GM19239 (cell line): ENCODE data around the gene PRTFDC1.

Experiments
- DNase-seq: peaks from one replicate; pipeline ENCODE4 v3.0.0; 2011; ENCODE audit warnings: low spot score; ENCODE audit not compliant: insufficient read length
- FAIRE-seq: peaks from 2 replicates; lab custom pipeline; 2011; peaks lifted over from hg19 to GRCh38; lab: Jason Lieb, UNC

Gene PRTFDC1

GRCh38 chr10:24884793-24885192 lies 67.6 kb downstream of the PRTFDC1 start:
- FAIRE-seq (no peak), DNase-seq (no peak)

DNA sequence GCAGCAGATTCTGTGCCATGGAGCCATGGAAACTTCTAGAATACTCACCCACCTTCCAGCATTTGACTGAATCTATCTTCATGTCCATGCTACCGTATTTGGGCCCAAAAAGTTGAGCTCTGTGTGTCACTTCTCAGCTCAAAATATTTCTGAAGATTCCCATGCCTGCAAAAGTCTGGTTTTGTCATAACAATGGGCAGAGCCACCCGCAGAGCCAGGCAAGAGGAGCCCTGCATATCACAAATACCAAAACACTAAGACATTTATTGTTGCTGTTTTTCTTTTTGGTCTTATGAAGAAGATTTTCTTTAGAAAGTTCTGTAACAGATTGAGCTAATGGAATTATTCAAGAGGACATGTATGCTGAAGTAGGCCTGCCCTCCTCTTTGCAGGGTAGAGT lies 68.1 kb downstream of the PRTFDC1 start:
- DNase-seq = no peak
- no peak for FAIRE-seq

DNA sequence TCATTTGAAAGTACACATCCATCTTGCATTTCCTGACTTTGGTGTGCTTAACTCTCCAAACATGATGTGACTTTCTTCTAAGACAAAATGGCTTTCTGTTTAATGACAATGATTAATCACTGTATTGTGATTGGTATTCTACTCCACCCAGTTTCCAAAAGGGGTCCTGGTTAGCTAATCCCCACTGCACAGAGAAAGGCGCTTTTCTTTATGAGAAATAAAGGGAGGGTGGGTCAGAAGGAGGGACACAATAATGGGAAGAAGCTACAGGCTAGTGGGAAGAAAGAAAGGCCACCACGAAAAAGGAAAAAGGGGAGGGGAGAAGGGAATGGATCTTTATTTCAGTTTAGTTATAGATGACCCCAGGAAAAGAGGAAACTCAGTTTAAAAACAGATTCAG lies 69.2 kb downstream of the PRTFDC1 start:
- DNase-seq (no peak), FAIRE-seq (no peak)

GRCh38 chr10:24882047-24882698 lies 70.2 kb downstream of the PRTFDC1 start:
- FAIRE-seq (no peak), DNase-seq (no peak)

GRCh38 chr10:24879861-24880260 lies 72.5 kb downstream of the PRTFDC1 start:
- FAIRE-seq = no peak
- no peak for DNase-seq

DNA sequence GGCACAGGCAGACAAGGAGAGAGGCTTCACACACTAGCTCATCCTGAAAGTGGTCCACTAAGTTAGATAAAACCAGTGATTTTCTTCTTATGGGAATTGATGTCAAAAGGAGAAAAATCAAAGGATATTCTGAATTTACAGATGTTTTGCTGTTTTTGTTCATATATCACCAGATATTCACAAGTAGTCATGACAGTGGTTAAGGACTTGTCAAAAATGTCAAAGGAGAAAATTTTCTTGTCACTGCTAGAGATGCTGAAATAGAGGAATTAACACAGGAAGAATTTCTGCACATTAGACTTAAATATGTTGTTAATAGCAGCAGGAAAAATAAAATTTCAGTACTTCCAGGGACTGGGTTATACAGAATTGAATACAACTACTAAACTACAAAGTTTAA lies 78.3 kb downstream of the PRTFDC1 start:
- DNase-seq (no peak), FAIRE-seq (no peak)

- FAIRE-seq (no peak), DNase-seq (no peak)
Observed at GRCh38 chr10:24873281-24873683, 79.1 kb downstream of the PRTFDC1 start.

DNA sequence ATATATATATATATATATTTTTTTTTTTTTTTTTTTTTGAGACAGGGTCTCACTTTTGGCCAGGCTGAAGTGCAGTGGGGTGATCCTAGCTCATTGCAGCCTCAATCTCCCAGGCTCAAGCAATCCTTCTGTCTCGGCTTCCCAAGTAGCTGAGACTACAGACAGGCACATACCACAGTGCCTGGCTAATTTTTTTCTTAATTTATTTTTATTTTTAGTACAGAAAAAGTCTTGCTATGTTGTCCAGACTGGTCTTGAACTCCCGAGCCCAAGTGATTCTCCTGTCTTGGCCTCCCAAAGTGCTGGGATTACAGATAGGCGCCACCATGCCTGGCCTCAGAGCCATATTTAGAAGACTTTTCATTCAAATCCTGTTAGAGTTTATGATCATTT lies 79.6 kb downstream of the PRTFDC1 start:
- FAIRE-seq = no peak
- DNase-seq = no peak

GRCh38 chr10:24872049-24872789 lies 80.2 kb downstream of the PRTFDC1 start:
- DNase-seq = no peak

DNA sequence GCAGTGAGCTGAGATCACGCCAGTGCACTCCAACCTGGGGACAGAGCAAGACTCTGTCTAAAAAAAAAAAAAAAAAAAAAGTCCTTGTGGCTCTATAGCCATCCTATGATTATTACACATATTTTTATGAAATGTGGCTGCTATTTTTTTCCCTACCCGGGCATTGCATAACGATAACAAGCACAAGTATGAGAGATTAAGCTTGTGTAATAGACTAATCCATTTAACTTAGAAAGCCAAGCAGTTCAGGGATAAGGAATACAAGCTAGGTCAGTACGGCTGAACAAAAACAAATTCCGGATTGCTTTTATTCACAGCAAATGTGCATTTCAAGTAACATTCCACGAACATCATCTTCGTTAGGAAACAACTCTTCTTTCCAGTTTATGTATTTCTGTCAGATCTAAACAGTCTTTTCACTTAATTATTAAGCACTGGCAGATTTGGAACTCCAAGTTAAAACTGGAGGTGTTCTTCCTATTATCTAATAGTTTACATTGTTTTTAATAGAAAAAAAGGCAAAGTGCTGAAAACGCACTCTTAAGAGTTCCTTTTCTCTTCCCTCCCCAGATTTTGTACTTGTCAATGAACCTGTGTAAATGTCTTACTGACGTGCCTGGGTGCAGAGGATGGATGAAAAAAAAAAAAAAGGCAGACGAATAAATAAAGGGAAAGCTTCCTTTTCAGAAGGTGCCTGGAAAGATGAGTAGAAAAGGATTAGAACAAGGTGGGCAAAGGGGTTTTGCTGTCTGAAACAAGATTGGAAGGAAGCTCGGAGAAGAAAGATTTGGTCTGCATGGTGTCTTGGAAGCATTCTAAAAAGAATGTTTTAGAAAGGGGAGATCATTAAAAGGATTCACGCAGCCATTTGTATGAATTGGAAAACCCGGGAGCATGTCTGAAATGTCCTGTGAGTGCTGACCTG lies 81.1 kb downstream of the PRTFDC1 start:
- no peak for FAIRE-seq
- no peak for DNase-seq

More at GRCh38 chr10:24872049-24872789, 80.2 kb downstream of the PRTFDC1 start:
- no peak for FAIRE-seq

DNA sequence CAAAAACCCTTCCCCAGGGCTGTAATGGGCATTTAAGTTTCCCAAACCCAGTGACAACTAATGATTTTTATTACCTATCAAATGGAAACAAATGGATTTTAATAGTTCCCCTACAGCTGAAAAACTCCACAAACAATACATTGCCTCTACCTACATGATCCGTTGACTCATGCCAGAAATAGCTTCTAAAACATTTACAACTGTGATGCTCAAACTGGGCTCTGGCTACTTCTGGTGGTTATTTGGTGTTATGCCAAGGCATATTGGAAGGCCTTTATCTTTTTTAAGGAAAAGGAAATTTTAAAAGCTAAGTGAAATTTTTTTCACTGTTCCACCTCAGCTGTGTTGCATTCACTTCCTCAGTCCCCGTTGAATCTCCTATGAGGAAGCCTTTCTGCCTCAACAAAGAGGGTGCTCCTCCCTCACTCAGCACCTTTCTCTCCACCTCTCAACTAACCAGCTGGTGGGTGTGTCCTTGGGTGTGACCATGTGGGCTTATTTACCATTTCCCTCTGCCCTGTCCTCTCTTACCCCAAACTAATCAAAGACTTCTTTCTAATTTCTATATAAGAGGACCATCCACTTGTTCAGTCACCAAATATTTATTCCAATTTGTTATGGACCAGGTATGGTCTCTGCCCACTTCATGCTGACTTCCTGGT lies 82.9 kb downstream of the PRTFDC1 start:
- FAIRE-seq = no peak
- no peak for DNase-seq

DNA sequence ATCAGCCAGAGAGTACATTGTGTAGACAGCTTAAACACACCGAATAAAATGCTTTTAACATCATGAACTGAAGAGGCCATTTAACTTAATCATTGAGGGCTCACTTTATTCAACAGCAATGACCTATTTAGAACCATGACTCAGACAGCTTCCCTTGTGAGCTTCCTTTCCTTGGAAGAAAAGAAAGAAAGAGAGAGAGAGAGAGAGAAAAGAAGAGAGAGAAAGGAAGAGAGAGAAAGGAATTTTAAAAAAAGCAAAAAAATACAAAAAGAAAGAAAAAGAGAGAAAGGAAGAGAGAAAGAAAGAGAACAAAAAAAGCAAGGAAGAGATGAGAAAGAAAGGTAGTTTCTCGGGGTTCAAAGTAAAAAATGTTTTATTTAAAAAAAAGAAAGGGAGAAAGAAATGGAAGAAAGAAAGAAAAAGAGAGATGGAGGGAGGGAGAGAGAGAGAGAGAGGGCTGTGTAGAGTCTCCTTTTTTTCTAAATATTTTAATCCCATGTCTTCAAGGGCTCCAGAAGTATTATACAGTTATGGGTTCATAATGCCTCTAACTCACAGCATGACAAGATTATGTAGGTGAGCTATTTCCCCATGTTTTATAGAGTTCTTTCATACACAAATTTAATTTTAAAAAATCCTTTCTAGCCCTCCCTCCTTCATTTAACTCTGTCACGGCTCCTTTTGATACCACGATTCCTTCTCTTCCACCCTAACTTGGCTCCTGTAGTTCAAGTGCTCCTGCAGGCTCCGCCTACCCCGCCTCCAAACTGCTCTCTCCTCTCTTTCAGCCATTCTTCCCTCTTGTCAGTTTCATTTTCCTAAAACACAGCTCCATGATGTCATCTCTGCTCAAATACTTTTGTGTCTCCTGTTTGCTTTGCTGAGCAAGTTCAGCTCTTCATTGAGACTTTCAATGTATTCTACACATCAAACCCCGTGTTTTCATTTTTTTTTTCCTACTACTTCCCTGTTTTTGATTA lies 85.5 kb downstream of the PRTFDC1 start:
- no peak for FAIRE-seq
- no peak for DNase-seq

DNA sequence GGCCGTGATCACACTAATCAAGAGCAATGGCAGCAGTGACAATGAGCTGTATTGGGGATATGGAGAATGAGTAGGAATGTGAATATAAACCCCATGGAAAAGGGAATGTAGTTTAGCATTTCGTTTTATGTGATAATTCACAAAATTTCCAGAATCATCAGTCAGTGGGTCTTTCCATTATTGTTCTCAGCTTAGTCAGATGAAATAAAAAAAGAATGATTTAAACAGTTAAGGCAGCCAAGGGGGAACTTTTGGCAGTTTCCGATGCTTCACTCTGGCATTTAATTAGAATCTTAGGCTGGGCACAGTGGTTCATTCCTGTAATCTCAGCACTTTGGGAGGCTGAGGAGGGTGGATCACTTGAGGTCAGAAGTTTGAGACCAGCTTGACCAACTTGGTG lies 86.6 kb downstream of the PRTFDC1 start:
- no peak for FAIRE-seq
- DNase-seq = no peak

GRCh38 chr10:24862589-24862988 lies 89.8 kb downstream of the PRTFDC1 start:
- DNase-seq (no peak), FAIRE-seq (no peak)

- DNase-seq (no peak), FAIRE-seq (no peak)
Observed at GRCh38 chr10:24858288-24859270, 93.8 kb downstream of the PRTFDC1 start.

DNA sequence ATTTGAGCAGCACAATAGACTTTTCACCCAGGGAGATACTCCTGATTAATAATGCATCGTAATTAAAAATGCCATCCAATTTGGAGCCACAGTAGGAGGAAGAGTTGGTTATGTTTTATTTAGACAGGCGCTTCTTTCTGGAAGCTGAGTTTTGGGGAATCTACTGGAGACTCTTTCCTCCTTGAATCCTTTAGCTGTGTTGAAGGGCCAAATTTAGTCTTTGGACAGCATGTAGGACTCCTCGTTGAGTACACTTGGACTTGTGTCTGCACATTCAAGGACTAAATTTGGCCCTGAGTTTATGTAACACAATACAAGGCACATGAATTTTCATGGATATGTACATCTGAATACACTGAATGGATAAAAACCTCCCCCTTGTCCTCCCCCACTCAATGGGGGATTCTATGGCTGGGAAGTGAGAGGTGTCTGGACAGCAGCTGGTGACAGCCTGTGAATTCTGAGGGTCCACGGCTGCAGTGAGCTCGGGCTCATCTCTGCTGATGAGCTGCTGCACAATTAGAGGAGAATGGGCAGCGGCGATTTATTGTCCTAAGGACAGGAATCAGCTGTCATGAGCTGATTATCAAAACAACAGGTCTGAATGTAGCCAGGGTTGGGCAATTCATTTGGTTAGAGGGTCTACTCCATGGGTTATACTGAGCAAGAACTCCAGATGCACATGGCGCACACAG lies 95.2 kb downstream of the PRTFDC1 start:
- FAIRE-seq = no peak
- no peak for DNase-seq

- DNase-seq (no peak), FAIRE-seq (no peak)
Observed at GRCh38 chr10:24854256-24854655, 98.2 kb downstream of the PRTFDC1 start.

- DNase-seq (no peak), FAIRE-seq (no peak)
Observed at GRCh38 chr10:24853661-24854060, 98.7 kb downstream of the PRTFDC1 start.
